Endodermal cell (in vitro differentiated cells): Measurements from ENCODE around the gene USP48. TPM values are rescaled to one million over a fixed set of nuclear protein-coding genes. Genes with fewer than 3 reads are reported as not detected.

Source experiments
- DNase-seq: peaks from one replicate; pipeline ENCODE4 v3.0.0-alpha.2; 2017
- H3K27ac ChIP-seq: 2 replicates; pipeline ENCODE4 v1.5.1; 2013; ENCODE audit warnings: mild to moderate bottlenecking, low read depth, low read length, moderate library complexity
- H3K27me3 ChIP-seq: 2 replicates; pipeline ENCODE4 v1.6.1; 2013; ENCODE audit warnings: mild to moderate bottlenecking, low read length, moderate library complexity; ENCODE audit not compliant: insufficient read depth, control insufficient read depth, poor library complexity, severe bottlenecking
- H3K36me3 ChIP-seq: 2 replicates; pipeline ENCODE4 v1.7.0; 2013; ENCODE audit warnings: mild to moderate bottlenecking, low read length, moderate library complexity; ENCODE audit not compliant: control insufficient read depth, insufficient read depth
- H3K4me1 ChIP-seq: one replicate; pipeline ENCODE4 v1.7.0; 2013; ENCODE audit warnings: low read length; ENCODE audit not compliant: control insufficient read depth, insufficient read depth
- H3K4me3 ChIP-seq: 2 replicates; pipeline ENCODE4 v1.5.1; 2013; ENCODE audit warnings: mild to moderate bottlenecking, low read length, moderate library complexity
- H3K9ac ChIP-seq: 2 replicates; pipeline ENCODE4 v1.6.1; 2013; ENCODE audit warnings: mild to moderate bottlenecking, low read length, moderate library complexity; ENCODE audit not compliant: poor library complexity, severe bottlenecking; ENCODE audit errors: extremely low read depth
- H3K9me3 ChIP-seq: 2 replicates; pipeline ENCODE4 v1.6.1; 2013; ENCODE audit warnings: mild to moderate bottlenecking, low read length, moderate library complexity; ENCODE audit not compliant: control insufficient read depth
- H3K27ac Mint-ChIP-seq: 2 replicates; pipeline ENCODE4 v1.8.0; 2020; ENCODE audit warnings: mixed read lengths
- H3K27me3 Mint-ChIP-seq: 2 replicates; pipeline ENCODE4 v1.8.0; 2021; ENCODE audit warnings: mild to moderate bottlenecking, mixed read lengths; ENCODE audit not compliant: insufficient read depth
- H3K36me3 Mint-ChIP-seq: 2 replicates; pipeline ENCODE4 v1.8.0; 2020; ENCODE audit warnings: low read depth, mixed read lengths
- H3K4me1 Mint-ChIP-seq: 2 replicates; pipeline ENCODE4 v1.8.0; 2020; ENCODE audit warnings: mixed read lengths
- H3K4me3 Mint-ChIP-seq: 2 replicates; pipeline ENCODE4 v1.8.0; 2020; ENCODE audit warnings: mild to moderate bottlenecking, moderate library complexity, mixed read lengths
- H3K9me3 Mint-ChIP-seq: 2 replicates; pipeline ENCODE4 v1.8.0; 2020; ENCODE audit warnings: mild to moderate bottlenecking, mixed read lengths
- WGBS, 2 experiments: methylation state at CpG; one replicate each; pipeline versions ENCODE4 v1.1.5 to v1.1.7; 2013; ENCODE audit warnings: missing lambda C conversion rate in 2 of 2, mixed read lengths in 1 of 2; ENCODE audit not compliant: insufficient coverage in 1 of 2, insufficient read length in 1 of 2; 5-methylcytosine and 5-hydroxymethylcytosine counted together
- total RNA-seq, 2 donors: library from RNA; stranded (reverse); fragmentation: NEBNext Ultra II Directional in 1 of 2; extraction: Animal tissue kit (Norgen Biotek cat#: 25700) in 1 of 2; gene quantifications; 2 replicates in 1 of 2; 3 replicates in 1 of 2; pipeline ENCODE4 v1.2.1, GENCODE V29; 2021
- TF ChIP-seq, protein P1 (sequence below): fragments of 200-600 bp; sonication (generic); conservative IDR thresholded peaks from 2 replicates; pipeline ENCODE4 v1.5.0; 2021; ENCODE audit warnings: antibody characterized with exemption, mild to moderate bottlenecking

The USP48 gene
- total RNA-seq, 2 donors from 2014 or later = 73.8 to 78.6 TPM

DNA sequence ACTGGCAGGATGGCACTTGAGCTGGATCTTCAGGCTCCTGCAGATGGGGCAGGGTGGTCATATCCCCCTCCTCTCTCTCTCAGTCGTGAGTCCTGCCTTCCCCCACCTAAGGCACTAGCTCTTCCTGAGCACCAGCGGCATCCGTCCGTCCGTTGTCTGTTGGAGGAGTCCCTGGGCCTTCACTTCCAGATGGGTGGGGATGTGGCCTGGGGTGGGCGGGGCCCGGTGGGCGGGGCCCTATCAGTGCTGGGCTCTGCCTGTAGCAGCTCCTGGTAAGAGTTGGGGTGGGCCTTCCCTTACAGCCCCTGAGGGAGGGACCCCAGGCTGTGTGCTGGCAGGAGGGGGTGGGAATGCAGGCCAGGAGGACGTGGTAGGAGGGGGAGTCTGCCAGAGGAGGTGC, 39.4 kb upstream of the USP48 start:
- DNase-seq = peak; percentile 89
- no peak overlapping the region for H3K27ac Mint-ChIP-seq

DNA sequence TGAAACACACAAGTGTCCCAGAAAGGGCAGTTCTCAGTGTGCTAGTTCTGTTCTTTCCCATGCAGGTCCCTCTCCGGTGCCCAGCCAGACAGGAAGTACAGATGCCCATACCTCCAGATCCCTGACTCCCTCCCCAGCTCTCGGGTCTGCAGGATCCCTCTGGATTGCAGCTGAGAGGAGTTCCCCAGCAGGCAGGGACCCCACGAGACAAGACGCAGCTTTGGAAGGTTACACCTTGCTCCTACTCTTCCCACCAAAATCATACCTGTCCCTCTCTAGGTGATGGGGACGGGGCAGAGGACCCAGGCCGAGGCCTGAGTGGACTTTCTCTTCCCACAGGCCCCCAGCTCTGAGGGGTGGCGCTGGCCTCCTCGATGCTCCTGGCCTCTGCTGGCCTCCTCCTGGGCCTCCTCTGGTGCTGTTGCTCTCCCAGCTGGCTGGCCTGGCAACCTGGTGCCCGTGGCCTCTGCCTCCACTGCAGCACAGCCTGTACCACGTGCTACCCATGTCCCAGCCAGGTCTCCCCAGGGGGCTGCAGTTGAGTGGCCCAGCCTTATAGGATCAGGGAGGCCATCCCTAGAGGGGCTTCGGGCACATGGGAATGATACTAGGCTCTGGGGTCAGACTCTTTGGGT, 38.6 kb upstream of the USP48 start:
- no peaks in the 10 kb centered on the region for H3K27me3 ChIP-seq
- H3K9me3 ChIP-seq = no peaks in the 10 kb centered on the region
- WGBS, 2 experiments = 94 to 95% methylated on average over 8 to 11 of the region's 11 CpGs
- peaks cover 2% of the 10 kb centered on the region for H3K4me1 Mint-ChIP-seq
- no peak overlapping the region for H3K9ac ChIP-seq
- peak; percentile 39 for DNase-seq
- no peak overlapping the region for H3K4me3 ChIP-seq
- peaks cover 41% of the 10 kb centered on the region for H3K36me3 Mint-ChIP-seq
- no peaks in the 10 kb centered on the region for H3K9me3 Mint-ChIP-seq
- H3K4me1 ChIP-seq = no peaks in the 10 kb centered on the region
- H3K27me3 Mint-ChIP-seq = peaks cover 2% of the 10 kb centered on the region
- TF ChIP-seq, protein P1, sequence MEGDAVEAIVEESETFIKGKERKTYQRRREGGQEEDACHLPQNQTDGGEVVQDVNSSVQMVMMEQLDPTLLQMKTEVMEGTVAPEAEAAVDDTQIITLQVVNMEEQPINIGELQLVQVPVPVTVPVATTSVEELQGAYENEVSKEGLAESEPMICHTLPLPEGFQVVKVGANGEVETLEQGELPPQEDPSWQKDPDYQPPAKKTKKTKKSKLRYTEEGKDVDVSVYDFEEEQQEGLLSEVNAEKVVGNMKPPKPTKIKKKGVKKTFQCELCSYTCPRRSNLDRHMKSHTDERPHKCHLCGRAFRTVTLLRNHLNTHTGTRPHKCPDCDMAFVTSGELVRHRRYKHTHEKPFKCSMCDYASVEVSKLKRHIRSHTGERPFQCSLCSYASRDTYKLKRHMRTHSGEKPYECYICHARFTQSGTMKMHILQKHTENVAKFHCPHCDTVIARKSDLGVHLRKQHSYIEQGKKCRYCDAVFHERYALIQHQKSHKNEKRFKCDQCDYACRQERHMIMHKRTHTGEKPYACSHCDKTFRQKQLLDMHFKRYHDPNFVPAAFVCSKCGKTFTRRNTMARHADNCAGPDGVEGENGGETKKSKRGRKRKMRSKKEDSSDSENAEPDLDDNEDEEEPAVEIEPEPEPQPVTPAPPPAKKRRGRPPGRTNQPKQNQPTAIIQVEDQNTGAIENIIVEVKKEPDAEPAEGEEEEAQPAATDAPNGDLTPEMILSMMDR = no peak
- peaks cover 55% of the 10 kb centered on the region for H3K36me3 ChIP-seq
- no peak overlapping the region for H3K27ac ChIP-seq
- H3K4me3 Mint-ChIP-seq = no peak overlapping the region
- H3K27ac Mint-ChIP-seq = no peak overlapping the region

More for the DNA sequence above, 39.4 kb upstream of the USP48 start:
- no peaks in the 10 kb centered on the region for H3K9me3 ChIP-seq
- H3K4me1 ChIP-seq = no peaks in the 10 kb centered on the region
- H3K4me3 ChIP-seq = no peak overlapping the region
- Mint-ChIP-seq H3K4me3 (no peak overlapping the region), H3K27me3 (no peaks in the 10 kb centered on the region), H3K9me3 (no peaks in the 10 kb centered on the region), H3K4me1 (peaks cover 2% of the 10 kb centered on the region), H3K36me3 (peaks cover 50% of the 10 kb centered on the region)
- H3K27me3 ChIP-seq = no peaks in the 10 kb centered on the region
- 76 to 80% methylated on average over 1 to 9 of the region's 9 CpGs for WGBS, 2 experiments
- no peak overlapping the region for H3K9ac ChIP-seq
- H3K36me3 ChIP-seq = peaks cover 63% of the 10 kb centered on the region
- TF ChIP-seq, protein P1 = no peak
- no peak overlapping the region for H3K27ac ChIP-seq

DNA sequence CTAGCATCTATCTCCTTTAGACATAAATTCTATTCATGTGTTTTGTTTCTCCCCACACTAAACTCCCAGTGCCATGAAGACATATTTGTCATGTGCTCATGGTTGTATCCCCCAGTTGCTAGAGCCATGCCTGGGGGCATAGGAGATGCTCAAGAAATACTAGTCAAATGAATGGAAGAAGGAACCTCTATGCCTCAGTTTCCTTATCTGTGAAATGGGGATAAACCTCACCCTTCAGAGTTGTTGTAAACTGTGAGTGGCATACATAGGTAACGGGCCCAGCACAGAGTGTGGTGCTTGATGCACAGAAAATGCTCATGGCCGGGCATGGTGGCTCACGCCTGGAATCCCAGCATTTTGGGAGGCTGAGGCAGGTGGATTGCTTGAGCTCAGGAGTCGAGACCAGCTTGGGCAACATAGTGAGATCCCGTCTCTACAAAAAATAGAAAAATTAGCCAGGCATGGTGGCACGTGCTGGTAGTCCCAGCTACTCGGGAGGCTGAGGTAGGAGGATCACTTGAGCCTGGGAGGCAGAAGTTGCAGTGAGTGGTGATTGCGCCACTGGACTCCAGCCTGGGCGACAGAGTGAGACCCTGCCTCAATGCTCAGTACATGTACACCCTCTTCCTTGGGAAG, 37.8 kb upstream of the USP48 start:
- no peak overlapping the region for H3K9ac ChIP-seq
- H3K4me3 ChIP-seq = no peak overlapping the region
- no peak overlapping the region for H3K27ac ChIP-seq
- Mint-ChIP-seq H3K36me3 (peaks cover 33% of the 10 kb centered on the region), H3K9me3 (no peaks in the 10 kb centered on the region), H3K4me3 (no peak overlapping the region), H3K4me1 (peaks cover 2% of the 10 kb centered on the region), H3K27me3 (peaks cover 2% of the 10 kb centered on the region), H3K27ac (no peak overlapping the region)
- TF ChIP-seq, protein P1 = no peak
- no peaks in the 10 kb centered on the region for H3K27me3 ChIP-seq
- H3K36me3 ChIP-seq = peaks cover 48% of the 10 kb centered on the region
- 93 to 96% methylated on average over 9 of the region's 9 CpGs for WGBS, 2 experiments
- H3K4me1 ChIP-seq = no peaks in the 10 kb centered on the region
- no peak for DNase-seq
- H3K9me3 ChIP-seq = no peaks in the 10 kb centered on the region
